ENCODE data around the gene CENPU. TPM values are rescaled to one million over a fixed set of nuclear protein-coding genes. Genes with fewer than 3 reads are reported as not detected.

Gene CENPU
- total and polyA plus RNA-seq, 2 of the 13 experiments (the other 11 are each of a cell fraction or from before 2014, with no cell fraction given) = 11.7 to 35.8 TPM

GRCh38 chr4:184733654-184734524 is at the start of gene CENPU (continued):
- TF ChIP-seq E2F2 (CRISPR knock-in tag; IDR thresholded peaks at IDR 0.05; ENCODE audit: borderline replicate concordance) (peak; percentile 88; the same call in 1 of the 2 replicates), ZNF18 (CRISPR knock-in tag; IDR thresholded peaks at IDR 0.05; ENCODE audit: insufficient replicate concordance) (peak; percentile 75), FOXP4 (CRISPR knock-in tag; IDR thresholded peaks at IDR 0.05) (peak; percentile 75), ZNF17 (CRISPR knock-in tag; IDR thresholded peaks at IDR 0.05) (no peak; the same call in 1 of the 2 replicates), BATF2 (CRISPR knock-in tag; IDR thresholded peaks at IDR 0.05) (peak; percentile 87), RXRA (CRISPR knock-in tag; IDR thresholded peaks at IDR 0.05) (peak; percentile 89), ZNF737 (CRISPR knock-in tag; IDR thresholded peaks at IDR 0.05; ENCODE audit: borderline replicate concordance) (no peak), NFIB (CRISPR knock-in tag; IDR thresholded peaks at IDR 0.05; ENCODE audit: borderline replicate concordance) (no peak), ATF6 (CRISPR knock-in tag; conservative IDR thresholded peaks at IDR 0.05) (peak; percentile 92; the same call in 1 of the 2 replicates), ZNF281 (CRISPR knock-in tag; IDR thresholded peaks at IDR 0.05; ENCODE audit: borderline replicate concordance) (peak; percentile 33; the same call in 1 of the 2 replicates), MXD4 (CRISPR knock-in tag; IDR thresholded peaks at IDR 0.05) (peak; percentile 94), RAD51 (IDR thresholded peaks at IDR 0.05; ENCODE audit: borderline replicate concordance) (peak; percentile 24; the same call in 1 of the 2 replicates), NR2C2 (CRISPR knock-in tag; IDR thresholded peaks at IDR 0.05; ENCODE audit: borderline replicate concordance) (peak; percentile 72), ZNF44 (CRISPR knock-in tag; IDR thresholded peaks at IDR 0.05) (peak; percentile 90; the same call in 1 of the 2 replicates), ZNF430 (CRISPR knock-in tag; IDR thresholded peaks at IDR 0.05) (peak; percentile 92), SALL1 (CRISPR knock-in tag; IDR thresholded peaks at IDR 0.05) (peak; percentile 99), FOXA1 (IDR thresholded peaks at IDR 0.05) (no peak), FOXA1 (CRISPR knock-in tag; IDR thresholded peaks at IDR 0.05) (peak; percentile 56)
